WTC11 (cell line): ENCODE data around the gene LINC00237. TPM values are rescaled to one million over a fixed set of nuclear protein-coding genes. Genes with fewer than 3 reads are reported as not detected.

Experiments used
- ATAC-seq: fragments of 200-7000 bp; cut with Tn5 transposase; 2 replicates; pipeline ENCODE4 v1.10.0; 2021; ENCODE audit warnings: mild to moderate bottlenecking, moderate library complexity
- CTCF ChIA-PET: fragments of 300-600 bp; sonication (Branson Sonifier 250); formaldehyde crosslinking; loops from one replicate; lab custom pipeline; 2021; ENCODE audit warnings: antibody characterized with exemption; lab: Charles Lee
- POLR2A ChIA-PET: fragments of 350-600 bp; sonication (Branson Sonifier 250); formaldehyde crosslinking; loops from one replicate; lab custom pipeline; 2021; ENCODE audit warnings: antibody characterized with exemption; lab: Charles Lee
- DNase-seq: peaks from one replicate; pipeline ENCODE4 v3.0.0; 2021; ENCODE audit warnings: low spot score
- H3K27ac Mint-ChIP-seq: 2 replicates; pipeline ENCODE4 v1.8.0; 2021; ENCODE audit warnings: mixed read lengths
- H3K27me3 Mint-ChIP-seq: 2 replicates; pipeline ENCODE4 v1.8.0; 2021; ENCODE audit warnings: low read depth, mild to moderate bottlenecking, moderate library complexity, mixed read lengths
- H3K36me3 Mint-ChIP-seq: 2 replicates; pipeline ENCODE4 v1.8.0; 2021; ENCODE audit warnings: mixed read lengths
- H3K4me1 Mint-ChIP-seq: 2 replicates; pipeline ENCODE4 v1.8.0; 2022; ENCODE audit warnings: mixed read lengths
- H3K4me3 Mint-ChIP-seq: 2 replicates; pipeline ENCODE4 v1.8.0; 2021; ENCODE audit warnings: mild to moderate bottlenecking, moderate library complexity, mixed read lengths
- H3K9me3 Mint-ChIP-seq: 2 replicates; pipeline ENCODE4 v1.8.0; 2021; ENCODE audit warnings: mixed read lengths
- CREM ChIP-seq: sonication (generic); formaldehyde crosslinking; IDR thresholded peaks from 2 replicates; pipeline ENCODE4 v1.8.1; 2022; ENCODE audit warnings: mild to moderate bottlenecking, missing genetic modification reagents, moderate library complexity
- EMX1 ChIP-seq: fragments of 250-450 bp; sonication (Bioruptor Pico); IDR thresholded peaks from 2 replicates; pipeline ENCODE4 v1.8.0; 2021; ENCODE audit warnings: mild to moderate bottlenecking
- ESRRA ChIP-seq: sonication (generic); formaldehyde crosslinking; IDR thresholded peaks from 2 replicates; pipeline ENCODE4 v1.8.1; 2022; ENCODE audit warnings: mild to moderate bottlenecking, missing genetic modification reagents, borderline replicate concordance
- FOXJ3 ChIP-seq: sonication (generic); formaldehyde crosslinking; IDR thresholded peaks from 2 replicates; pipeline ENCODE4 v1.9.0; 2021; ENCODE audit warnings: missing genetic modification reagents, mild to moderate bottlenecking, borderline replicate concordance
- GABPB1 ChIP-seq: sonication (generic); formaldehyde crosslinking; IDR thresholded peaks from 2 replicates; pipeline ENCODE4 v1.8.1; 2023; ENCODE audit warnings: mild to moderate bottlenecking, missing genetic modification reagents
- GTF2I ChIP-seq: fragments of 250-450 bp; sonication (Bioruptor Pico); conservative IDR thresholded peaks from 2 replicates; pipeline ENCODE4 v1.4.0; 2021; ENCODE audit warnings: mild to moderate bottlenecking
- MYBL2 ChIP-seq: sonication (generic); formaldehyde crosslinking; IDR thresholded peaks from 2 replicates; pipeline ENCODE4 v1.8.1; 2023; ENCODE audit warnings: mild to moderate bottlenecking, moderate library complexity, missing genetic modification reagents
- NFATC4 ChIP-seq: fragments of 250-450 bp; sonication (Bioruptor Pico); IDR thresholded peaks from 2 replicates; pipeline ENCODE4 v1.9.0; 2021; ENCODE audit warnings: mild to moderate bottlenecking
- PRRX2 ChIP-seq: fragments of 250-450 bp; sonication (Bioruptor Pico); IDR thresholded peaks from 2 replicates; pipeline ENCODE4 v1.8.0; 2021; ENCODE audit warnings: mild to moderate bottlenecking
- RELA ChIP-seq: sonication (generic); formaldehyde crosslinking; IDR thresholded peaks from 2 replicates; pipeline ENCODE4 v1.8.1; 2022; ENCODE audit warnings: missing genetic modification reagents, mild to moderate bottlenecking, borderline replicate concordance
- SP1 ChIP-seq: sonication (generic); formaldehyde crosslinking; conservative IDR thresholded peaks from 2 replicates; pipeline ENCODE4 v1.8.1; 2022; ENCODE audit warnings: missing genetic modification reagents
- TCF7 ChIP-seq: sonication (generic); formaldehyde crosslinking; IDR thresholded peaks from 2 replicates; pipeline ENCODE4 v1.8.0; 2022; ENCODE audit warnings: mild to moderate bottlenecking, low read depth, missing genetic modification reagents, moderate library complexity
- ZNF317 ChIP-seq: sonication (generic); formaldehyde crosslinking; IDR thresholded peaks from 2 replicates; pipeline ENCODE4 v1.8.1; 2023; ENCODE audit warnings: low read depth, mild to moderate bottlenecking, moderate library complexity, missing genetic modification reagents, borderline replicate concordance
- total RNA-seq: library from RNA; stranded (reverse); gene quantifications from 3 replicates; pipeline ENCODE4 v1.2.3, GENCODE V29; 2021
- TF ChIP-seq, protein P1 (sequence below): sonication (generic); formaldehyde crosslinking; IDR thresholded peaks from 2 replicates; pipeline ENCODE4 v1.8.0; 2023; ENCODE audit warnings: missing genetic modification reagents, mild to moderate bottlenecking, borderline replicate concordance
- TF ChIP-seq, protein P2 (sequence below): sonication (generic); formaldehyde crosslinking; IDR thresholded peaks from 2 replicates; pipeline ENCODE4 v1.8.1; 2022; ENCODE audit warnings: mild to moderate bottlenecking, moderate library complexity, missing genetic modification reagents
- TF ChIP-seq, protein P3 (sequence below): sonication (generic); formaldehyde crosslinking; IDR thresholded peaks from 2 replicates; pipeline ENCODE4 v1.8.1; 2022; ENCODE audit warnings: mild to moderate bottlenecking, missing genetic modification reagents, moderate library complexity, borderline replicate concordance
- TF ChIP-seq, protein P4 (sequence below): sonication (generic); formaldehyde crosslinking; IDR thresholded peaks from 2 replicates; pipeline ENCODE4 v1.8.1; 2023; ENCODE audit warnings: mild to moderate bottlenecking, missing genetic modification reagents, moderate library complexity
- TF ChIP-seq, protein P5 (sequence below): sonication (generic); formaldehyde crosslinking; IDR thresholded peaks from 2 replicates; pipeline ENCODE4 v1.8.0; 2022; ENCODE audit warnings: mild to moderate bottlenecking, missing genetic modification reagents
- TF ChIP-seq, protein P6 (sequence below): fragments of 250-450 bp; sonication (Bioruptor Pico); IDR thresholded peaks from 2 replicates; pipeline ENCODE4 v1.9.0; 2021; ENCODE audit warnings: mild to moderate bottlenecking

Gene LINC00237
- total RNA-seq, 1 experiment from 2014 or later = 3.1 TPM

DNA sequence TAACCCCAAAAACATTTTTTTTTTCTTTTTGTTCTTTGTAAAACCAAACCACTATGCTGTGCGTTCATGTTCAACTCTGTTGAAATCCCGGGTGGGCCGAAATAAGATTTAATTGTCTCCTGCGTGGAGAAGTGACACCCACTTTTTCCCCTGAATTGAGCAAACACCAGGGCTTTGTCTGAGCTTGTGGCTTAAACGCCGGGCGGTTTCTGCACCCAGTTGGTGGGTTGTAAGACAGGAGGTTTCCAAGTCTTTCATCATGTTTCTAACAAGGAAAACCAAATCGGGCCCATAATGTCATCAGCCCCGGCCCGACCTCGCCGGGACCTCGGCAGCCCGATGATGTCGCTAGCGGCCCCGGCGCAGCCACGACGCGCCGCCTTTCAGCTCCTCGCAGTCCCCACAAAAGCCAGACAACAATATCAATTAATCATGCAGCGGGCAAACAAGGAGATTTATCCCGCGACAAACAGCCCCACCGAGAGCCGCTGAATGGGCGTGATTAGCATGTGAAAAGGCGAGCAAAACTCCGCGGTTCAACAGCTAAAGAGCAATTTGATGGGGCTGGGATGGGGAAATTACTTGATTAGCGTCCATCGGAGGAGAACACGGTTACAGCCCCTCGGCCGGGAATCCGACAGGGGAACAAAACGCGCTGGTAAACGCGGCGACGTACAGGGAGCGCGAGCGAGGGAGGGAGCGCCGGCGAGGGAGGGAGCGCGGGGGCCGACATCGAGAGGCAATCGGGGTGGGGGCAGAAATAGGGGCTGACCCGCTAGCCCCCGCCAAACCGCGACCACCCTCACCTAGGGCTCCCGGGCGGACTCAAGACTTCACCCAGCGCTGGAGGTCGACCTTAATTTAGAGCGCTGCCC is 5.3 kb downstream of the LINC00237 start (continued):
- TF ChIP-seq, protein P1, sequence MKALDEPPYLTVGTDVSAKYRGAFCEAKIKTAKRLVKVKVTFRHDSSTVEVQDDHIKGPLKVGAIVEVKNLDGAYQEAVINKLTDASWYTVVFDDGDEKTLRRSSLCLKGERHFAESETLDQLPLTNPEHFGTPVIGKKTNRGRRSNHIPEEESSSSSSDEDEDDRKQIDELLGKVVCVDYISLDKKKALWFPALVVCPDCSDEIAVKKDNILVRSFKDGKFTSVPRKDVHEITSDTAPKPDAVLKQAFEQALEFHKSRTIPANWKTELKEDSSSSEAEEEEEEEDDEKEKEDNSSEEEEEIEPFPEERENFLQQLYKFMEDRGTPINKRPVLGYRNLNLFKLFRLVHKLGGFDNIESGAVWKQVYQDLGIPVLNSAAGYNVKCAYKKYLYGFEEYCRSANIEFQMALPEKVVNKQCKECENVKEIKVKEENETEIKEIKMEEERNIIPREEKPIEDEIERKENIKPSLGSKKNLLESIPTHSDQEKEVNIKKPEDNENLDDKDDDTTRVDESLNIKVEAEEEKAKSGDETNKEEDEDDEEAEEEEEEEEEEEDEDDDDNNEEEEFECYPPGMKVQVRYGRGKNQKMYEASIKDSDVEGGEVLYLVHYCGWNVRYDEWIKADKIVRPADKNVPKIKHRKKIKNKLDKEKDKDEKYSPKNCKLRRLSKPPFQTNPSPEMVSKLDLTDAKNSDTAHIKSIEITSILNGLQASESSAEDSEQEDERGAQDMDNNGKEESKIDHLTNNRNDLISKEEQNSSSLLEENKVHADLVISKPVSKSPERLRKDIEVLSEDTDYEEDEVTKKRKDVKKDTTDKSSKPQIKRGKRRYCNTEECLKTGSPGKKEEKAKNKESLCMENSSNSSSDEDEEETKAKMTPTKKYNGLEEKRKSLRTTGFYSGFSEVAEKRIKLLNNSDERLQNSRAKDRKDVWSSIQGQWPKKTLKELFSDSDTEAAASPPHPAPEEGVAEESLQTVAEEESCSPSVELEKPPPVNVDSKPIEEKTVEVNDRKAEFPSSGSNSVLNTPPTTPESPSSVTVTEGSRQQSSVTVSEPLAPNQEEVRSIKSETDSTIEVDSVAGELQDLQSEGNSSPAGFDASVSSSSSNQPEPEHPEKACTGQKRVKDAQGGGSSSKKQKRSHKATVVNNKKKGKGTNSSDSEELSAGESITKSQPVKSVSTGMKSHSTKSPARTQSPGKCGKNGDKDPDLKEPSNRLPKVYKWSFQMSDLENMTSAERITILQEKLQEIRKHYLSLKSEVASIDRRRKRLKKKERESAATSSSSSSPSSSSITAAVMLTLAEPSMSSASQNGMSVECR (CRISPR knock-in tag) = peak; percentile 85; the same call in 1 of the 2 replicates
- TF ChIP-seq SP1 (CRISPR knock-in tag) (no peak), GTF2I (CRISPR knock-in tag) (no peak), FOXJ3 (CRISPR knock-in tag) (no peak)
- TF ChIP-seq, protein P2, sequence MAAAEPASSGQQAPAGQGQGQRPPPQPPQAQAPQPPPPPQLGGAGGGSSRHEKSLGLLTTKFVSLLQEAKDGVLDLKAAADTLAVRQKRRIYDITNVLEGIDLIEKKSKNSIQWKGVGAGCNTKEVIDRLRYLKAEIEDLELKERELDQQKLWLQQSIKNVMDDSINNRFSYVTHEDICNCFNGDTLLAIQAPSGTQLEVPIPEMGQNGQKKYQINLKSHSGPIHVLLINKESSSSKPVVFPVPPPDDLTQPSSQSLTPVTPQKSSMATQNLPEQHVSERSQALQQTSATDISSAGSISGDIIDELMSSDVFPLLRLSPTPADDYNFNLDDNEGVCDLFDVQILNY (CRISPR knock-in tag) = peak; percentile 27; the same call in 1 of the 2 replicates

DNA sequence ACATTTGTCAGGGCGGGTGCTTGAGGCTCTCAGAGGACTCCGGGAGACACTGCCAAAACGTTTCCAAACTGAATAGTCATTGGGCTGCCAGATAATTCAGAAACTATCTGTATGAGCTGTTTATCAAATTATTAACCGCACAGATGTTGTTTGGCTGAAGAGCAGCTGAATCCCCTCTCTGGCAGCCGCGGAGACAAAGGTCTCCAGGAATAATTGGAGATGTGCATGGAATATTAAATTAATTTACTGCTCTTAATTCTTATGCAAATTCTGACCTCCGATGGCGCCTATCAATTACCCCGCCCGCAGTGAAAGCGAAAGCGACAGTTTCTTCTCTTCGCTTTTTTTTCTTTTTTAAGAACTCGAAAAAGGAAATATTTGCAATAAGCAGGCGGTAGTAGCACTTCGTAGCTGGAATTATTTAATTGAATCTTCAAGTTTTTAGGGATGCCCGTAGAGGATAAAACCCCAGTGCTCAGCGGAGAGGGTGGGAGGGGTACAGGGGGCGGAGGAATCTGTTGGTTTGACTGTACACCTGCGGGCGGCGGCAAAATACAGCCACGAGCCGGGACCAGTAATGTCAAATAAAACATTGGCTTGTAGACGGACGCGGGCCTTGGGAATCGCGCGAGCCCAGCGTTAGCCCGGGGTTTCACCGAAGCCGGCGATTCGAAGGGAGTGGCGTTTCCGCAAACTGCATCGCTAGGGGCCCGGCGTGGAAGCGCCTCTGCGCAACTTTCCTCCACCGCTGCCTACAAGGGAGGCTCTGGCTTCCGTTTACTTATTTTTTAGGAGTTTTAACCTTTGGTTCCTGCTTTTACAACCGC is 6.2 kb downstream of the LINC00237 start:
- ATAC-seq = no peak
- Mint-ChIP-seq H3K9me3 (no peaks in the 10 kb centered on the region), H3K36me3 (no peaks in the 10 kb centered on the region), H3K4me1 (peaks cover 55% of the 10 kb centered on the region), H3K27me3 (peaks cover 85% of the 10 kb centered on the region), H3K27ac (peak overlapping the region; percentile 95), H3K4me3 (peak overlapping the region; percentile 87)
- ChIA-PET CTCF (interaction anchor here (1.0 to 3.8 kb wide), 10 partner anchors 10 to 406 kb away, joined by 3 to 31 read pairs (median 10); partner anchors contain the start of gene KIZ), POLR2A (interaction anchor here (0.7 to 1.5 kb wide), 4 partner anchors 26 to 180 kb away, joined by 3 to 9 read pairs (median 4); partner anchors contain the start of gene KIZ)
- TF ChIP-seq NFATC4 (no peak), RELA (CRISPR knock-in tag) (no peak), MYBL2 (CRISPR knock-in tag) (no peak), PRRX2 (no peak), TCF7 (no peak), ESRRA (no peak), CREM (no peak)
- TF ChIP-seq, protein P3, sequence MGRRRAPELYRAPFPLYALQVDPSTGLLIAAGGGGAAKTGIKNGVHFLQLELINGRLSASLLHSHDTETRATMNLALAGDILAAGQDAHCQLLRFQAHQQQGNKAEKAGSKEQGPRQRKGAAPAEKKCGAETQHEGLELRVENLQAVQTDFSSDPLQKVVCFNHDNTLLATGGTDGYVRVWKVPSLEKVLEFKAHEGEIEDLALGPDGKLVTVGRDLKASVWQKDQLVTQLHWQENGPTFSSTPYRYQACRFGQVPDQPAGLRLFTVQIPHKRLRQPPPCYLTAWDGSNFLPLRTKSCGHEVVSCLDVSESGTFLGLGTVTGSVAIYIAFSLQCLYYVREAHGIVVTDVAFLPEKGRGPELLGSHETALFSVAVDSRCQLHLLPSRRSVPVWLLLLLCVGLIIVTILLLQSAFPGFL (CRISPR knock-in tag) = no peak
- DNase-seq = peak; percentile 60

DNA sequence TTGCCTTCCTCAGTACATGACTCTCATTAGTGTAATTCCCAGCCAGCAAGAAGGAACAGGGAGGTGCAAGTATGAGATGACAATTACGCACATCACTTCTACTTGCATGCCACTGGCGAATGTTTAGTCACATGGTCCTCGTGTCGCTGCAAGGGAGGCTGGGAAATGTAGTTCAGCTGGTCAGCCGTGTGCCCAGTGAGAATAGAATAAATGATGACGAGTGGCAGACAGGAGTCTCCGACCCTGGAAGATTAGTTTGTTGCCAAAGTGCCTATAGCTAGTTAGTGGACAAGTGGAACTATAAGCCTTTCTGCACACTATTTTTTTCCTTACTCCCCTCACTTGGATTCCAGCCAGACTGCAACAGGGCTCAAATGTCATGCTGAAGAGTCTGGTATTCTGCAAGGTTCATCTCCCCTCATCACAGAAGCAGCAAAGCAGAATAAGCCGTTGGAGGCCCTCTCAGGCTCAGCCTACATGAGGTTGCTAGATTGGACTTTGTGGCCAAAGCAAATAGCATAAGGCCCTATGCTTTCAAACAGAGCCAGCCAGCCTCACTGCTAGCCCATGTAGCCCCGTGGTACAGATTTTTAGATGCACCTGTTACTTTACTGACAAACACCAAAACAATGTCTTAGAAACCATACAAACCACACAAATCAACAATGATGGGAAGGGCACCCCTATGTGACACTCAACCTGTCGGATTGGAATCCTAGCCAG is 9.7 kb downstream of the LINC00237 start:
- H3K27me3 Mint-ChIP-seq = peaks cover 55% of the 10 kb centered on the region
- no peaks in the 10 kb centered on the region for H3K36me3 Mint-ChIP-seq
- CTCF ChIA-PET = interaction anchor here (0.7 to 1.9 kb wide), 2 partner anchors 48 to 529 kb away, joined by 4 to 7 read pairs; no protein-coding TSS in a partner anchor
- POLR2A ChIA-PET = no interaction called here
- H3K9me3 Mint-ChIP-seq = no peaks in the 10 kb centered on the region
- H3K4me3 Mint-ChIP-seq = peak overlapping the region; percentile 26
- peaks cover 54% of the 10 kb centered on the region for H3K4me1 Mint-ChIP-seq
- ATAC-seq (peak; percentile 75), DNase-seq (peak; percentile 50)
- peak overlapping the region; percentile 52; the same call in 1 of the 2 replicates for H3K27ac Mint-ChIP-seq
- TF ChIP-seq GABPB1 (CRISPR knock-in tag) (no peak), ZNF317 (CRISPR knock-in tag) (no peak), NFATC4 (no peak), EMX1 (CRISPR knock-in tag) (no peak)
- TF ChIP-seq, protein P4, sequence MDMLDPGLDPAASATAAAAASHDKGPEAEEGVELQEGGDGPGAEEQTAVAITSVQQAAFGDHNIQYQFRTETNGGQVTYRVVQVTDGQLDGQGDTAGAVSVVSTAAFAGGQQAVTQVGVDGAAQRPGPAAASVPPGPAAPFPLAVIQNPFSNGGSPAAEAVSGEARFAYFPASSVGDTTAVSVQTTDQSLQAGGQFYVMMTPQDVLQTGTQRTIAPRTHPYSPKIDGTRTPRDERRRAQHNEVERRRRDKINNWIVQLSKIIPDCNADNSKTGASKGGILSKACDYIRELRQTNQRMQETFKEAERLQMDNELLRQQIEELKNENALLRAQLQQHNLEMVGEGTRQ = peak; percentile 96
- TF ChIP-seq, protein P5, sequence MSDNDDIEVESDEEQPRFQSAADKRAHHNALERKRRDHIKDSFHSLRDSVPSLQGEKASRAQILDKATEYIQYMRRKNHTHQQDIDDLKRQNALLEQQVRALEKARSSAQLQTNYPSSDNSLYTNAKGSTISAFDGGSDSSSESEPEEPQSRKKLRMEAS (CRISPR knock-in tag) = peak; percentile 32; the same call in 1 of the 2 replicates
- TF ChIP-seq, protein P6, sequence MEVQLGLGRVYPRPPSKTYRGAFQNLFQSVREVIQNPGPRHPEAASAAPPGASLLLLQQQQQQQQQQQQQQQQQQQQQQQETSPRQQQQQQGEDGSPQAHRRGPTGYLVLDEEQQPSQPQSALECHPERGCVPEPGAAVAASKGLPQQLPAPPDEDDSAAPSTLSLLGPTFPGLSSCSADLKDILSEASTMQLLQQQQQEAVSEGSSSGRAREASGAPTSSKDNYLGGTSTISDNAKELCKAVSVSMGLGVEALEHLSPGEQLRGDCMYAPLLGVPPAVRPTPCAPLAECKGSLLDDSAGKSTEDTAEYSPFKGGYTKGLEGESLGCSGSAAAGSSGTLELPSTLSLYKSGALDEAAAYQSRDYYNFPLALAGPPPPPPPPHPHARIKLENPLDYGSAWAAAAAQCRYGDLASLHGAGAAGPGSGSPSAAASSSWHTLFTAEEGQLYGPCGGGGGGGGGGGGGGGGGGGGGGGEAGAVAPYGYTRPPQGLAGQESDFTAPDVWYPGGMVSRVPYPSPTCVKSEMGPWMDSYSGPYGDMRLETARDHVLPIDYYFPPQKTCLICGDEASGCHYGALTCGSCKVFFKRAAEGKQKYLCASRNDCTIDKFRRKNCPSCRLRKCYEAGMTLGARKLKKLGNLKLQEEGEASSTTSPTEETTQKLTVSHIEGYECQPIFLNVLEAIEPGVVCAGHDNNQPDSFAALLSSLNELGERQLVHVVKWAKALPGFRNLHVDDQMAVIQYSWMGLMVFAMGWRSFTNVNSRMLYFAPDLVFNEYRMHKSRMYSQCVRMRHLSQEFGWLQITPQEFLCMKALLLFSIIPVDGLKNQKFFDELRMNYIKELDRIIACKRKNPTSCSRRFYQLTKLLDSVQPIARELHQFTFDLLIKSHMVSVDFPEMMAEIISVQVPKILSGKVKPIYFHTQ (CRISPR knock-in tag) = no peak
